B cell (primary cell): ENCODE measurements around the gene MRPS21. TPM values are rescaled to one million over a fixed set of nuclear protein-coding genes. Genes with fewer than 3 reads are reported as not detected.

Experiments
- ATAC-seq: fragments of 200-7000 bp; cut with Tn5 transposase; one replicate; pipeline ENCODE4 v1.10.0; 2021; ENCODE audit warnings: low read depth, mild to moderate bottlenecking, moderate number of reproducible peaks, moderate library complexity
- CTCF ChIA-PET: fragments of 350-600 bp; sonication (Branson Sonifier 250); formaldehyde crosslinking; loops from one replicate; lab custom pipeline; 2021; ENCODE audit warnings: antibody characterized with exemption, inconsistent platforms; lab: Charles Lee
- POLR2A ChIA-PET: fragments of 350-600 bp; sonication (Branson Sonifier 250); formaldehyde crosslinking; loops from one replicate; lab custom pipeline; 2021; ENCODE audit warnings: antibody characterized with exemption; lab: Charles Lee
- DNase-seq: peaks from one replicate; pipeline ENCODE4 v3.0.0; 2013
- H2AFZ ChIP-seq: 2 replicates; pipeline ENCODE4 v1.6.1; 2012; ENCODE audit warnings: mild to moderate bottlenecking, low read depth, low read length; ENCODE audit not compliant: insufficient read depth, poor library complexity, severe bottlenecking
- H3K27ac ChIP-seq, 2 donors: 1 replicate in 1 of 2; 2 replicates in 1 of 2; pipeline ENCODE4 v1.5.1; 2012 to 2013; ENCODE audit warnings: low read length in 2 of 2, mild to moderate bottlenecking in 2 of 2, moderate library complexity in 1 of 2
- H3K27me3 ChIP-seq, 4 experiments: fragments of 200-600 bp in 1 of 4; sonication (generic) in 1 of 4; replicated peaks in 1 of 4; 1 replicate in 2 of 4; 2 replicates in 2 of 4; pipeline versions ENCODE4 v1.6.1 to v1.7.0; 2013 to 2016; ENCODE audit warnings: low read length in 3 of 4, mild to moderate bottlenecking in 2 of 4, mixed read lengths in 1 of 4, moderate library complexity in 1 of 4; ENCODE audit not compliant: insufficient read depth in 4 of 4, control insufficient read depth in 3 of 4; ENCODE audit errors: control extremely low read depth in 1 of 4
- H3K36me3 ChIP-seq, 2 experiments: replicated peaks in 1 of 2; 1 replicate in 1 of 2; 2 replicates in 1 of 2; pipeline versions ENCODE4 v1.6.1 to v1.7.1; 2013; ENCODE audit warnings: low read length in 1 of 2; ENCODE audit not compliant: insufficient read depth in 2 of 2, control insufficient read depth in 1 of 2; ENCODE audit errors: control extremely low read depth in 1 of 2, extremely low read depth in 1 of 2
- H3K4me1 ChIP-seq, 2 donors: fragments of 200-600 bp in 1 of 2; sonication (generic) in 1 of 2; 1 replicate in 1 of 2; 2 replicates in 1 of 2; pipeline versions ENCODE4 v1.5.1 to v1.6.1; 2013 to 2017; ENCODE audit warnings: low read length in 2 of 2; ENCODE audit not compliant: control insufficient read depth in 2 of 2, insufficient read depth in 2 of 2
- H3K4me2 ChIP-seq: replicated peaks from 2 replicates; pipeline ENCODE3; 2012; ENCODE audit warnings: mild to moderate bottlenecking, low read depth, low read length; ENCODE audit not compliant: poor library complexity, severe bottlenecking
- H3K4me3 ChIP-seq, 5 experiments: fragments of 200-600 bp in 1 of 5; sonication (generic) in 1 of 5; 1 replicate in 3 of 5; 2 replicates in 2 of 5; pipeline versions ENCODE4 v1.5.1 to v1.7.0; 2011 to 2016; ENCODE audit warnings: low read length in 4 of 5, mild to moderate bottlenecking in 4 of 5, low read depth in 2 of 5, control low read depth in 1 of 5, moderate library complexity in 1 of 5; ENCODE audit not compliant: insufficient read depth in 1 of 5; ENCODE audit errors: control extremely low read depth in 1 of 5, extremely low read depth in 1 of 5
- H3K79me2 ChIP-seq: fragments of 200-600 bp; sonication (generic); one replicate; pipeline ENCODE4 v1.6.0; 2016; ENCODE audit warnings: low read length; ENCODE audit not compliant: control insufficient read depth, insufficient read depth
- H3K9ac ChIP-seq: fragments of 200-600 bp; sonication (generic); 2 replicates; pipeline ENCODE4 v1.6.1; 2017; ENCODE audit warnings: mild to moderate bottlenecking, low read length, moderate library complexity
- H3K9me3 ChIP-seq, 3 donors: one replicate each; pipeline versions ENCODE4 v1.6.1 to v1.7.1; 2013; ENCODE audit warnings: low read length in 2 of 3; ENCODE audit not compliant: control insufficient read depth in 2 of 3, insufficient read depth in 1 of 3; ENCODE audit errors: control extremely low read depth in 1 of 3
- H4K20me1 ChIP-seq: 2 replicates; pipeline ENCODE4 v1.6.0; 2012; ENCODE audit warnings: mild to moderate bottlenecking, low read length; ENCODE audit not compliant: insufficient read depth, control insufficient read depth, poor library complexity, severe bottlenecking
- H3K27ac Mint-ChIP-seq: one replicate; pipeline ENCODE4 v1.8.0; 2021; ENCODE audit warnings: mixed read lengths
- H3K27me3 Mint-ChIP-seq: one replicate; pipeline ENCODE4 v1.8.0; 2021; ENCODE audit warnings: mixed read lengths
- H3K4me1 Mint-ChIP-seq: one replicate; pipeline ENCODE4 v1.8.0; 2021; ENCODE audit warnings: mixed read lengths
- H3K4me3 Mint-ChIP-seq: one replicate; pipeline ENCODE4 v1.8.0; 2021; ENCODE audit warnings: mixed read lengths
- H3K9me3 Mint-ChIP-seq: one replicate; pipeline ENCODE4 v1.8.0; 2022; ENCODE audit warnings: mixed read lengths; ENCODE audit not compliant: insufficient read depth
- CTCF ChIP-seq: fragments of 200-600 bp; IDR thresholded peaks from one replicate; pipeline ENCODE4 v1.8.0; 2022; ENCODE audit warnings: antibody characterized with exemption, mild to moderate bottlenecking
- EZH2 ChIP-seq: IDR thresholded peaks from 2 replicates; pipeline ENCODE4 v1.6.1; 2012; ENCODE audit warnings: borderline replicate concordance, low read depth, mild to moderate bottlenecking, moderate library complexity, low read length; ENCODE audit not compliant: insufficient read depth, poor library complexity, severe bottlenecking
- WGBS: methylation state at CpG from one replicate; pipeline ENCODE4 v1.1.5; 2013; ENCODE audit warnings: missing lambda C conversion rate; ENCODE audit not compliant: insufficient coverage; 5-methylcytosine and 5-hydroxymethylcytosine counted together
- intact Hi-C: fragments of 100-400 bp; cut with micrococcal nuclease; formaldehyde crosslinking; loops from one replicate; pipeline ENCODE4 v1.10.0; 2022
- polyA plus RNA-seq: library from polyadenylated mRNA; depleted of rRNA; stranded (reverse); fragments of >200 nt; gene quantifications from 2 replicates; pipeline ENCODE4 v1.2.3, GENCODE V29; 2012
- total RNA-seq, 2 donors: library from RNA; stranded (reverse); fragments of 120-200 nt in 1 of 2; gene quantifications; 1 replicate in 1 of 2; 2 replicates in 1 of 2; pipeline versions ENCODE4 v1.2.3 to v1.2.4, GENCODE V29; 2013 to 2022

Gene MRPS21
- total and polyA plus RNA-seq, 2 donors (not counting 1 experiment from before 2014, with no cell fraction given), result 50.1 to 60.4 TPM

GRCh38 chr1:150320667-150320978, 27.0 kb downstream of the MRPS21 start:
- H4K20me1 ChIP-seq, result no peaks in the 10 kb centered on the region
- H3K4me2 ChIP-seq, result peak overlapping the region; percentile 97
- H3K27ac ChIP-seq, result peak overlapping the region; percentile 86 to 97
- peak overlapping the region; percentile 99 for H3K9ac ChIP-seq
- H3K27ac Mint-ChIP-seq, result peak overlapping the region; percentile 98
- H3K27me3 ChIP-seq, result no peaks in the 10 kb centered on the region
- ChIA-PET POLR2A (interaction anchor here (0.7 to 1.6 kb wide), 3 partner anchors 43 to 139 kb away, joined by 3 to 6 read pairs (median 4); partner anchors contain the start of gene RPRD2), CTCF (no interaction called here)
- peaks cover 4 to 14% of the 10 kb centered on the region in 2 experiments for H3K36me3 ChIP-seq
- TF ChIP-seq EZH2 (no peak), CTCF (no peak)
- H3K4me1 Mint-ChIP-seq, result peaks cover 20% of the 10 kb centered on the region
- peak overlapping the region; percentile 23 to 99 (median 92) for H3K4me3 ChIP-seq
- no peaks in the 10 kb centered on the region for H3K27me3 Mint-ChIP-seq
- ATAC-seq (no peak), DNase-seq (peak; percentile 34)
- H3K9me3 Mint-ChIP-seq, result no peaks in the 10 kb centered on the region
- H3K79me2 ChIP-seq, result peaks cover 51% of the 10 kb centered on the region
- peaks cover 13% of the 10 kb centered on the region in 2 donors for H3K4me1 ChIP-seq
- H3K9me3 ChIP-seq, result peaks cover 0 to 2% (median 0%) of the 10 kb centered on the region in 3 donors
- H3K4me3 Mint-ChIP-seq, result peak overlapping the region; percentile 98
- intact Hi-C loops, result loop anchor here (2.0 to 10.0 kb wide), 2 partner anchors 28 to 396 kb away; partner anchors contain the start of genes MRPS21 and SF3B4
- peak overlapping the region; percentile 98 for H2AFZ ChIP-seq
- 81% methylated on average over 8 of the region's 8 CpGs for WGBS

- Mint-ChIP-seq H3K27ac (peak overlapping the region; percentile 98), H3K4me1 (peaks cover 24% of the 10 kb centered on the region), H3K4me3 (peak overlapping the region; percentile 98), H3K9me3 (no peaks in the 10 kb centered on the region), H3K27me3 (no peaks in the 10 kb centered on the region)
- Histone ChIP-seq H3K4me2 (peak overlapping the region; percentile 97), H3K36me3 (peaks cover 14 to 25% of the 10 kb centered on the region in 2 experiments), H3K4me1 (peaks cover 13% of the 10 kb centered on the region in 2 donors), H2AFZ (peak overlapping the region; percentile 98), H4K20me1 (no peaks in the 10 kb centered on the region), H3K27me3 (no peaks in the 10 kb centered on the region), H3K4me3 (peak overlapping the region; percentile 85 to 99 (median 92)), H3K27ac (peak overlapping the region; percentile 86 to 97), H3K9me3 (peaks cover 0 to 2% (median 0%) of the 10 kb centered on the region in 3 donors), H3K9ac (peak overlapping the region; percentile 99), H3K79me2 (peaks cover 59% of the 10 kb centered on the region)
- ChIA-PET CTCF (interaction anchor here (0.6 kb wide), 1 partner anchor 394 kb away, joined by 3 read pairs; no protein-coding TSS in a partner anchor), POLR2A (interaction anchor here (1.6 kb wide), 1 partner anchor 42 kb away, joined by 6 read pairs; the partner anchor contains the start of gene RPRD2)
- no peak for DNase-seq
- intact Hi-C loops, result loop anchor here (1.0 to 10.0 kb wide), 4 partner anchors 29 to 397 kb away; partner anchors contain the start of genes MRPS21, SF3B4 and TARS2
- 0% methylated on average over 3 of the region's 9 CpGs for WGBS
- ATAC-seq, result no peak
- TF ChIP-seq CTCF (no peak), EZH2 (no peak)
These were observed 28.1 kb downstream of the MRPS21 start for GRCh38 chr1:150321826-150322166.
